Measurements from ENCODE around the gene FRMPD4. TPM values are rescaled to one million over a fixed set of nuclear protein-coding genes. Genes with fewer than 3 reads are reported as not detected.
A peak's percentile ranks its signal among the peaks of the same experiment; 100 is the strongest.

The FRMPD4 gene
- total and polyA plus RNA-seq, 9 donors = 0.01 to 0.20 (median 0.05) TPM; not detected in 6

DNA sequence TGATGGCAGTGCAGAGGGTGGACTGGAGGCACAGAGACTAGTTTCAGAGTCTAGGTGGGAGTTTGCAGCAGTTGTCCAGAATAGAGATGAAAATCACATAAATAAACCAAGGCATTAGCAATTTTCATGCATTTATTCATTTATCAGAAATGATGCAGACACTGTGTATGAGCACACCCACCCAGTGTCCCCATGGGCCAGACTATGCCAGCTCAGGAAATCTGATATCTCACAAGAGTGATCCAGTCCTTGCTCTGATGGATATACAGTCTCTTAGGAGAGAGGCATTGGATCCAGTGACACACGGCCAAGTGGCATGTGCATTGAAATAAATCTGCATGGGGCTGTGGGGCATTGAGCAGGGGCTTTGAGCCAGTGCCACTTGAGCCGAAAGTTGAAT lies 228.2 kb downstream of the FRMPD4 start:
- H3K36me3 ChIP-seq = no peaks in the 10 kb centered on the region
- intact Hi-C loops (cut with DNase I) = no loop called here
- H3K27ac ChIP-seq = no peak overlapping the region
- 72 to 77% (median 73%) methylated on average over 2 of the region's 2 CpGs for WGBS, 3 donors
- H3K4me1 ChIP-seq (ENCODE audit: insufficient read depth) = no peaks in the 10 kb centered on the region
- no peaks in the 10 kb centered on the region for H3K9me3 ChIP-seq
- TF ChIP-seq POLR2A (IDR thresholded peaks at IDR 0.05) = no peak
- TF ChIP-seq, protein P1, sequence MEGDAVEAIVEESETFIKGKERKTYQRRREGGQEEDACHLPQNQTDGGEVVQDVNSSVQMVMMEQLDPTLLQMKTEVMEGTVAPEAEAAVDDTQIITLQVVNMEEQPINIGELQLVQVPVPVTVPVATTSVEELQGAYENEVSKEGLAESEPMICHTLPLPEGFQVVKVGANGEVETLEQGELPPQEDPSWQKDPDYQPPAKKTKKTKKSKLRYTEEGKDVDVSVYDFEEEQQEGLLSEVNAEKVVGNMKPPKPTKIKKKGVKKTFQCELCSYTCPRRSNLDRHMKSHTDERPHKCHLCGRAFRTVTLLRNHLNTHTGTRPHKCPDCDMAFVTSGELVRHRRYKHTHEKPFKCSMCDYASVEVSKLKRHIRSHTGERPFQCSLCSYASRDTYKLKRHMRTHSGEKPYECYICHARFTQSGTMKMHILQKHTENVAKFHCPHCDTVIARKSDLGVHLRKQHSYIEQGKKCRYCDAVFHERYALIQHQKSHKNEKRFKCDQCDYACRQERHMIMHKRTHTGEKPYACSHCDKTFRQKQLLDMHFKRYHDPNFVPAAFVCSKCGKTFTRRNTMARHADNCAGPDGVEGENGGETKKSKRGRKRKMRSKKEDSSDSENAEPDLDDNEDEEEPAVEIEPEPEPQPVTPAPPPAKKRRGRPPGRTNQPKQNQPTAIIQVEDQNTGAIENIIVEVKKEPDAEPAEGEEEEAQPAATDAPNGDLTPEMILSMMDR (IDR thresholded peaks at IDR 0.05) = no peak
- no peak for TF ChIP-seq EP300 (IDR thresholded peaks at IDR 0.05)
- DNase-seq = no peak
- H3K27me3 ChIP-seq = no peaks in the 10 kb centered on the region
- no peak overlapping the region for H3K4me3 ChIP-seq

DNA sequence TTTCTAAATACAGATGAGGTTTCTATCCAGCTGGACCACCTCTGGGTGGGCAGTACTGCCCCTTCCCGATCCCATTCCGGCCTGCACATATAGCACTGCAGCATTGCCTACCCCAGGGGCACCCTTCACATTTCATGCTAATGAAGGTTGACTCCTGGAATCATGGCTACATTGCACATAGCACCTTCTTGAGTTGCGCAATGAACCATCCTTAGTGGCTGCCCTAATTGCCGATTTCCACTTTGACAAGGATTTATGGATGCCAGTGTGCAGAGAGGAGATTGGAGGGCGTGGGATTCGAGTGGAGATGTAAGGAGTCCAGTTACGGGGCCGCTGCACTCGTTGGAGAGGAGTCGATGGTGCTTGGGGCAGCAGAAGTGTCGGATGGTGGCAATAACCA lies 229.0 kb downstream of the FRMPD4 start:
- Histone ChIP-seq H3K4me3 (no peak overlapping the region), H3K36me3 (no peaks in the 10 kb centered on the region), H3K4me1 (ENCODE audit: insufficient read depth) (no peaks in the 10 kb centered on the region), H3K9me3 (no peaks in the 10 kb centered on the region), H3K27ac (no peak overlapping the region), H3K27me3 (no peaks in the 10 kb centered on the region)
- DNase-seq = no peak
- intact Hi-C loops (cut with DNase I) = no loop called here
- TF ChIP-seq POLR2A (IDR thresholded peaks at IDR 0.05) = no peak
- whole genome bisulfite sequencing, 3 donors = 75 to 80% (median 80%) methylated on average over 11 of the region's 11 CpGs

DNA sequence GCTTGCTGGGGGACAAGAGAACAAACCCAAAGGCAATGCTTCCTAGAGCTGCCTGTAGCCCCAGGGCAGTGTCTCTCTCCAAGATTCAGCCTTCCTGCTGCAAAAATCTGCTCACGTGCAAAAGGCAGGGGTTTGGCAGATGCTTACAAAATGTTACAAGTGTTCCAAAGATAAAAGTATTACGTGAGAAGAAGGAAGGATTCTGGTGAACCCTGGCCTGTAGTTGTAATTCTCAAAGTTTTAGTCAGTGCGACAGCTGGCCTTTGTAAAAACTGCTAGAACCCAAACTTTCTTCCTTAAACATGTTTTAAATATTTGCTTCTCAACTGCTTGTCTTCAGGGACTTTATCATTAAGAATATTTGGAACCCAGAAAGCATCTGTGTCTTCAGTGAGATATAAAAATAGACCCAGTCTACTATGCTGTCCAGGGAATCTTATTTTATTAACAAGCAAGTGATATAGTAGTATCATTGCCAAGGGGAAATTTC lies 232.3 kb downstream of the FRMPD4 start:
- intact Hi-C loops (cut with DNase I) = no loop called here
- H3K4me3 ChIP-seq = no peak overlapping the region
- H3K9me3 ChIP-seq = no peaks in the 10 kb centered on the region
- H3K27ac ChIP-seq = no peak overlapping the region
- no peaks in the 10 kb centered on the region for H3K4me1 ChIP-seq (ENCODE audit: insufficient read depth)
- TF ChIP-seq, protein P1 (IDR thresholded peaks at IDR 0.05) = no peak
- TF ChIP-seq EP300 (IDR thresholded peaks at IDR 0.05) (no peak), POLR2A (IDR thresholded peaks at IDR 0.05) (no peak)
- H3K27me3 ChIP-seq = no peaks in the 10 kb centered on the region
- WGBS, 3 donors = 17 to 31% (median 20%) methylated on average over 3 of the region's 3 CpGs
- peak in 4 of 5 donors; percentile 10 to 38 (median 22) for DNase-seq
- H3K36me3 ChIP-seq = no peaks in the 10 kb centered on the region

DNA sequence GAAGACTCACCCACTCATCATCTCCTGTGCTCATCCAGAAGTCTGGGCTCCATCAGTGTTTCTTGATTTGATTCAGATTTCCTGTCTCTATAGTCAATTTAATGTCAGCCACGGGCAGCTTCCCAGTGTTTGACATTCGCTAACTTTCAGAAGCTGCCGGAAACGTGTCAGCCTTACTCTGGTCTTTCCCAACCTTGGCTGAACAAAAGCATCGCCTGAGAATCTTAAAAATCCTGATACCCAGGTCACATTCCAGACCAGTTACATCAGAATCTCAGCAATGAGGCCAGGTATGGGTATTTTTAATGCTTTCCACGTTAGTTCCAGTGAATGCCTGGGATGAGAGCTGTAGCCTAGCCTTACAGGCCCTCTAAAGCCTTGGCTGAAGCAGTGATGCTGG lies 233.8 kb downstream of the FRMPD4 start:
- Histone ChIP-seq H3K4me1 (ENCODE audit: insufficient read depth) (no peaks in the 10 kb centered on the region), H3K9me3 (no peaks in the 10 kb centered on the region), H3K4me3 (no peak overlapping the region), H3K27ac (no peak overlapping the region), H3K36me3 (no peaks in the 10 kb centered on the region), H3K27me3 (no peaks in the 10 kb centered on the region)
- WGBS, 3 donors = 50 to 67% (median 65%) methylated on average over 6 of the region's 6 CpGs
- intact Hi-C loops (cut with DNase I) = no loop called here
- no peak for TF ChIP-seq EP300 (IDR thresholded peaks at IDR 0.05)
- TF ChIP-seq, protein P1 (IDR thresholded peaks at IDR 0.05) = no peak
- TF ChIP-seq POLR2A (IDR thresholded peaks at IDR 0.05) = no peak
- DNase-seq = no peak

DNA sequence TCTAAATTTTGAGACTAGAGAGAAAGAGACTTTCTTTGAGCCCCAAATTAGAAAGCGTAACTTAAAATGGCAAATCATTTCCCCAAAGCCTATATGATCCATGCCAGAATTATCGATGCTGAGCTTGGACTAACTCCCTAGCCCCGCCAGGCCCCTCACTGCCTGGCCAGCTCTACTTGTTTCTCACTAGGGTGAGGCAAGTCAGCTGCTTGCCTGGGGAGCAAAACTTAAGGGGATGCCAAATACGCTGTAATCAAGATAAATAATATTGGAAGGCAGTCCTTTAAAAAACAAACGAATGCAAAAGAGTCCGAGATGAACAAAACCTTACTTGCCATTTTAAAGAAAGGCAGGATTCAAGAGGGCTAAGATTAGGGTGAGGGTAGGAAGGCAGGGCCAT lies 236.0 kb downstream of the FRMPD4 start:
- Histone ChIP-seq H3K4me1 (ENCODE audit: insufficient read depth) (no peaks in the 10 kb centered on the region), H3K36me3 (no peaks in the 10 kb centered on the region), H3K4me3 (no peak overlapping the region), H3K27me3 (no peaks in the 10 kb centered on the region), H3K27ac (no peak overlapping the region), H3K9me3 (no peaks in the 10 kb centered on the region)
- no peak for TF ChIP-seq POLR2A (IDR thresholded peaks at IDR 0.05)
- TF ChIP-seq, protein P1 (IDR thresholded peaks at IDR 0.05) = no peak
- TF ChIP-seq EP300 (IDR thresholded peaks at IDR 0.05) = no peak
- DNase-seq = no peak
- WGBS, 3 donors = 56 to 68% (median 60%) methylated on average over 6 of the region's 6 CpGs
- intact Hi-C loops (cut with DNase I) = no loop called here
